GM12801 (cell line): ENCODE measurements around the gene GLI3.

Experiments used
- TF ChIP-seq, protein P1 (sequence below): IDR thresholded peaks from one replicate; pipeline ENCODE4 v1.5.1; 2011; ENCODE audit warnings: control low read depth; ENCODE audit not compliant: insufficient read length; ENCODE audit errors: extremely low read depth

Gene GLI3

DNA sequence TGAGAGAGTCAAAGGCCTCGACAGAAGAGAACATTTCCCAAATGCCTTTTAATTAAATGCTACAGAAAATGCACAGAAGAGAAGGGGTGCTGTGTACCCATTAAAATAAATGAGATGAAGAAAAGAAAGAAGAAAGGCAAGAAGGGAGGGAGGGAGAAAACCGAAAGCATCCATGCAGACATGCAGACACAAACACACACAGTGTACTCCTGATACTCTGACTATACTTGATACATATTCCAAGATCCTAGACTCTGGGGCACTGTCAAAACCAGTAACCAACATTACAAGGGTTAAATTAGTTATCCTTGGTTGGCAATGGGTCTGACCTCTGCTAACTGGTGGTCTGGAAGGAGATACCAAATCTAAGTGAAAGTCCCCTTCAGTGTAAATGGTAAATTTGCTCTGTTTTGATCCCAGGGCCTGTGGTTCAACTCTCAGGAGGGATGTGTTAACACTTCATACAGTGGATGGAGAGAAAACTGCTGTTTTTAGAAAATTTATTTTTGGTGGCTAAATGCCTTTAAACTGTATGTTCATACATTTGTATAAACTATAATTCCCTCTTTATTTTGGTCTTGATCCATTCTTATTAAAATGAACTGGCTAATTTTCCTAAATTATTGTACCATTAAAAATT, 241.3 kb downstream of the GLI3 start:
- TF ChIP-seq, protein P1, sequence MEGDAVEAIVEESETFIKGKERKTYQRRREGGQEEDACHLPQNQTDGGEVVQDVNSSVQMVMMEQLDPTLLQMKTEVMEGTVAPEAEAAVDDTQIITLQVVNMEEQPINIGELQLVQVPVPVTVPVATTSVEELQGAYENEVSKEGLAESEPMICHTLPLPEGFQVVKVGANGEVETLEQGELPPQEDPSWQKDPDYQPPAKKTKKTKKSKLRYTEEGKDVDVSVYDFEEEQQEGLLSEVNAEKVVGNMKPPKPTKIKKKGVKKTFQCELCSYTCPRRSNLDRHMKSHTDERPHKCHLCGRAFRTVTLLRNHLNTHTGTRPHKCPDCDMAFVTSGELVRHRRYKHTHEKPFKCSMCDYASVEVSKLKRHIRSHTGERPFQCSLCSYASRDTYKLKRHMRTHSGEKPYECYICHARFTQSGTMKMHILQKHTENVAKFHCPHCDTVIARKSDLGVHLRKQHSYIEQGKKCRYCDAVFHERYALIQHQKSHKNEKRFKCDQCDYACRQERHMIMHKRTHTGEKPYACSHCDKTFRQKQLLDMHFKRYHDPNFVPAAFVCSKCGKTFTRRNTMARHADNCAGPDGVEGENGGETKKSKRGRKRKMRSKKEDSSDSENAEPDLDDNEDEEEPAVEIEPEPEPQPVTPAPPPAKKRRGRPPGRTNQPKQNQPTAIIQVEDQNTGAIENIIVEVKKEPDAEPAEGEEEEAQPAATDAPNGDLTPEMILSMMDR = no peak

DNA sequence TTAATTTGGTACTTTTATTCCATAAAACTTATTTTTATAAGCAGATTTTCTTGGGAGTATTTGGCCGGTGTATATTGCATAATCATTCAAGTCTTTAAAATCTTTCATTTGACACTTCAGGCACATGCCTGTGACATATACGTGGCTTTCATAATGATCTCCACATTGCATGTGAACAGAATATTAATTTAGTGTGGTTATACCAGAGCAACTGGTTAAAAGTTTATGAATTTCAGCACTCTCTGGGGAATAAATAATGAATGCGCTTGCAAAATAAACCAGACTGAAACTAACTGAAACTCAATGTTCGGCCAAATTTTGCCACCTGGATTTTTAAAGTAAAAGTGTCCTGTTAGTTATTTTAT, 242.3 kb downstream of the GLI3 start:
- TF ChIP-seq, protein P1 = no peak

DNA sequence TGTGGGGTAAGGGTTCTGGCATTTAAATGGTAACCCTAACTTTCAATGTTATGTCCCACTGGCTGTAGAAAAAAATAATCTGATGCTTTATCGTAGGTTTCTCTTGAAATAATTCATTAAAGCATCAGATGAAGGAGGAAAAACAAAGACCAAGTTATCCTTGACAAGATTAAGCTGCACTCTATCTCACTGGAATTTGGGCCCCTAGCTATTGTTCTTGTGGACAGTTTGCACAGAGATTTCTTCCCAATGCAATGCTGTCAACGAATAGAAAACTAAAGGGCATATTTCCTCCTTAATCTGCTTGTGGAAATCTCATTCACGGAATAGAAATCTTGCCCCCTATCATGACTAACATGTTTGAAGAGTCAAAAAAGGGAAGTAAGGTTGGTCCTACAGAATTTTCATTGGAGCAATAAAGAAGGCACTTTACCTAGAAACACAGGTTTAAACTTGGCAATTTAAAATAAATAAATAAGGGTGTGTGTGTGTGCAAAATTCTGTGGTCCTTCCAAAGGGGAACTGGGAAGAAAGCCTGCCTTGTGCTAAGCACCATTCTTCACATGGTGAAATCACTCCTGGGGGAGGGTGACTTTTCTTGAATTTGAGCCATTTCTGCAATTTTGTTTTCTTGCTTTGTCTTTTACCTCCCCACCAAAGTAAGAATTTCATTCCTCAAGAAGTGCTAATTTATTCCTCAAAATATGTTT, 242.8 kb downstream of the GLI3 start:
- TF ChIP-seq, protein P1 = no peak

DNA sequence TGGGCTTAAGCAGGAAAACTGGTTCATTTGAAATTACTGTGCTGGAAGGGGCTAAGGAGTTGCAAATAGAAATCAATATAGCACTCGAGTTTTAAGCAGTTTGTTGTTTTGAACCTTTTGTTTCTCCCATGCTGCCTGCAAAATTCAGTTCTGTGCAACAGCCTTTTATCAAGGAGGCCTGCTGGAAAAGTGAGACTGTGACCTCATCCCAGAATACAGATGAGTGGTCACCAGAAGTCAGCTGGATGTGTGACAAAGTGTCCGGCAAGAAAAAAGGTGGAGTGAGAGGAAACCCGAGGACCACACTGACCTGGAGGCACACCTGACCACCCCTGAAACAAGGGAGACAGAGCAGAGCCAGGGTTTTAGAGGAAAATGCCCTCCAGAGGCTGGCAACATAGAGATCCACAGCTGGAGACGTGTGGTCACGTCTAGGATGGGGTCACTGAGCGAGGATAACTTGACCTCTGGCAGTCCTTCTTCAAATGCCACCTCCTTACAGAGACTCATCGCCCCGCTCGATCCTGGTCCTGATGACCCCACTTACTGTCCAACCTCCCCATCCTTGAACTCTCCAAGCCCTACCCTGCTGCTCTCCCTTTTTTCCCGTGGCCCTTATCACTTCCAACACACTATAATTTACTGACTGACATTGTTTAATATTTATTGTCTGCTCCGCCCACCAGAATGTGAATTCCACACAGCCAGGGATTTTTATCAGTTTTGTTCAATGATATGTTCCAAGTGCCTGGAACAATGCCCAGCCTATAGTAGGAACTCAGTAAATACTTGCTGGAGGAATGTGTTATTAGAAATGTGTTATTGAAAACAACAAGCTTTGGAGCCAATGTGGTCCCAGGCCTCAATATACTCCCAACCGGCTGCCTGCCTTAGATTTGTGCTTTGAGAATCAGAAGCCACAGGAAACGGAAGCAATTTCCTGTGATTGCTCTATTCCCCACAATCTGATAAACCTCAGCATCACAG, 243.8 kb downstream of the GLI3 start:
- TF ChIP-seq, protein P1 = no peak

DNA sequence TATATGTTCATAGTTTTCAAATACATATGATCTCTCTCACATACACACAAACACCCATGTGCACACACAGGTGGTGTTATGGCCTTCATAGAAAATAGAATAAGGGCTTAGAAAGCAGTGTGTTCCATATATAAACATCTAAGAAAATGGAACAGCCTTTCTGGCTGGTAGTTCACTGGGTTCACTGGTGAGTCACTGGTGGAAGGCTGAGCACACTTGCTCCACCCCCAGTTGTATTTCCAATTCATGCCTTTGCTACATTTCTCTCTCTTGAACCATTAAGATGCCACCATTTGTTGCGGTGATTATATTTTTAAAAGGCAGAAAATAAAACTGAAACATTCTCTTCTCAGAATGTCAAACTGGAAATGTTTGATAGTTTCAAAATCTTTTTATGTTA, 252.1 kb downstream of the GLI3 start:
- TF ChIP-seq, protein P1 = no peak

DNA sequence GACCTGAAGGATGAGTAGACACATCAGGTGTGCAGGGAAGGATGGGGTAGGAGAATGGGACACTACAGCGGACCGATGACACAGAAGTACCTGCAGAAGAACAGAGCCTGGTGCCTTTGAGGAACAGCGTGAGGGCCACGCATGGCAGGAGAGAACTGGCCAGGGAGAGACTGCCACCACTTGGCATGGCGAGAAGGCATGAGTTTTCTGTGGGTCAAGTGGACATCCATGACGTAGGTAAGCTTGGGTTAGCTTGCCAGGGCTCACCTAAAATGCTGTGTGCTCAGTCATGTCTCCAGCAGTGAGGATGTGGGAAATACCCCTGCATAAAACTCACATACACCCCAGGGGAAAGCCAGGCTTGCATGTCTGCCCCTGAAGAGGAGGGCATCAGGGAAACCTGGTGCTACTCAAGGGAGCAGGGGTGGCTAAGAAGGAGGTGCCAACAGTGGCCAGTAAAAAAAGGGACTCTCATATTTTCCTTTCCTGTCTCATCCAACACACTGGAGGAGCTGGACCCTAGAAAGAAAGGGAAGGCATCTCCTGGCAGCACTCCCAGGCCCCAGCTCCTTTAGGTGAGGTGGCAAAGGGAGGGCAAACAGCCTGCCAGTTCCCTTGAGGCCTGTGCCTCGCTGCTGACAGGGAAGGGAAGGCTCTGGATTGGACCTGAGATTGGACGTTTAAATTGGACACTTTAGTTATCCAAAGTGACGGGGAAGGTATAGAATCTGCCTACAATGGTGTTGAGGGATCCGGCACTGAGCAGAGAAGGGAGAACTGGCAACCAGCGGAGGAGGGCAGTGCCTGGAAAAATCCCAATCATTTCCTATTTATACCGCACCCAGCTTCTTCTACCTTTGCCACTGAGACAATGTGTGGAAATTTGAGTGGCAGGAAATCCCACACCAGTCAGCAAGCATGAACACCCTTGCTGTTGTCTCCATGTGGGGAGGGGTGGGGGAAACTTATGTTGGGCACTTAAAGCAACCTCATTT, 255.7 kb downstream of the GLI3 start:
- TF ChIP-seq, protein P1 = no peak
